ENCODE results near the gene NFIA. TPM values are rescaled to one million over a fixed set of nuclear protein-coding genes. Genes with fewer than 3 reads are reported as not detected.

The NFIA gene
- total RNA-seq, 3 donors from 2014 or later, result 54.9 to 87.5 (median 79.6) TPM

GRCh38 chr1:61109910-61110309 lies 27.5 kb downstream of the NFIA start:
- intact Hi-C loops (cut with DNase I; ENCODE audit: low total_unique reads), result no loop called here
- H3K4me3 ChIP-seq, result no peak overlapping the region

DNA sequence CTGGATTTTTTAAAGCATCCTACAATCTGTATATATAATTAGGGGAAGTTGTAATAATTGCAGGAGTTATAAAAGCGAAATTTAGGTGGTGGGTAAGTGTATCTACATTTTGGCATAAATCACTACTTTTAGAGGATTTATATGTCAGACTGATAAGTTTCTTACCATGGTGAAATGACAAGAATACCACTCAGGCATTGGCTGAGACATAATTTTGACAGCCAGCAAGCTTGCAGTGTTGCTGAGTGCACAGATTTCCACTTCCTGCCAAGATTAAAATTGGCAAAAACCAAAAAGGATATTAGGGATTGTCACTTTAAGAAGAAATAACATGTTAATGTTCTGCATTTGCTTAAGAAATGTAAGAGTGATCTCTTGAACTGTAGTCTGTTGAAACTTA lies 28.2 kb downstream of the NFIA start:
- DNase-seq (ENCODE audit: low spot score in 2 of 2), result no peak
- Histone ChIP-seq H3K36me3 (no peaks in the 10 kb centered on the region), H3K27ac (no peak overlapping the region), H3K27me3 (no peaks in the 10 kb centered on the region), H3K9me3 (no peaks in the 10 kb centered on the region), H3K4me3 (no peak overlapping the region), H3K4me1 (no peaks in the 10 kb centered on the region)
- intact Hi-C loops (cut with DNase I; ENCODE audit: low total_unique reads), result no loop called here
- TF ChIP-seq POLR2A (IDR thresholded peaks at IDR 0.05) (no peak), POLR2AphosphoS5 (IDR thresholded peaks at IDR 0.05) (no peak)
- TF ChIP-seq, protein P1, sequence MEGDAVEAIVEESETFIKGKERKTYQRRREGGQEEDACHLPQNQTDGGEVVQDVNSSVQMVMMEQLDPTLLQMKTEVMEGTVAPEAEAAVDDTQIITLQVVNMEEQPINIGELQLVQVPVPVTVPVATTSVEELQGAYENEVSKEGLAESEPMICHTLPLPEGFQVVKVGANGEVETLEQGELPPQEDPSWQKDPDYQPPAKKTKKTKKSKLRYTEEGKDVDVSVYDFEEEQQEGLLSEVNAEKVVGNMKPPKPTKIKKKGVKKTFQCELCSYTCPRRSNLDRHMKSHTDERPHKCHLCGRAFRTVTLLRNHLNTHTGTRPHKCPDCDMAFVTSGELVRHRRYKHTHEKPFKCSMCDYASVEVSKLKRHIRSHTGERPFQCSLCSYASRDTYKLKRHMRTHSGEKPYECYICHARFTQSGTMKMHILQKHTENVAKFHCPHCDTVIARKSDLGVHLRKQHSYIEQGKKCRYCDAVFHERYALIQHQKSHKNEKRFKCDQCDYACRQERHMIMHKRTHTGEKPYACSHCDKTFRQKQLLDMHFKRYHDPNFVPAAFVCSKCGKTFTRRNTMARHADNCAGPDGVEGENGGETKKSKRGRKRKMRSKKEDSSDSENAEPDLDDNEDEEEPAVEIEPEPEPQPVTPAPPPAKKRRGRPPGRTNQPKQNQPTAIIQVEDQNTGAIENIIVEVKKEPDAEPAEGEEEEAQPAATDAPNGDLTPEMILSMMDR (IDR thresholded peaks at IDR 0.05), result no peak

More at GRCh38 chr1:61109910-61110309, 27.5 kb downstream of the NFIA start:
- Histone ChIP-seq H3K9me3 (no peaks in the 10 kb centered on the region), H3K27me3 (no peaks in the 10 kb centered on the region), H3K27ac (no peak overlapping the region), H3K36me3 (no peaks in the 10 kb centered on the region), H3K4me1 (no peaks in the 10 kb centered on the region)
- TF ChIP-seq POLR2AphosphoS5 (IDR thresholded peaks at IDR 0.05) (no peak), POLR2A (IDR thresholded peaks at IDR 0.05) (no peak)
- TF ChIP-seq, protein P1 (IDR thresholded peaks at IDR 0.05), result no peak
- no peak for DNase-seq (ENCODE audit: low spot score in 2 of 2)

DNA sequence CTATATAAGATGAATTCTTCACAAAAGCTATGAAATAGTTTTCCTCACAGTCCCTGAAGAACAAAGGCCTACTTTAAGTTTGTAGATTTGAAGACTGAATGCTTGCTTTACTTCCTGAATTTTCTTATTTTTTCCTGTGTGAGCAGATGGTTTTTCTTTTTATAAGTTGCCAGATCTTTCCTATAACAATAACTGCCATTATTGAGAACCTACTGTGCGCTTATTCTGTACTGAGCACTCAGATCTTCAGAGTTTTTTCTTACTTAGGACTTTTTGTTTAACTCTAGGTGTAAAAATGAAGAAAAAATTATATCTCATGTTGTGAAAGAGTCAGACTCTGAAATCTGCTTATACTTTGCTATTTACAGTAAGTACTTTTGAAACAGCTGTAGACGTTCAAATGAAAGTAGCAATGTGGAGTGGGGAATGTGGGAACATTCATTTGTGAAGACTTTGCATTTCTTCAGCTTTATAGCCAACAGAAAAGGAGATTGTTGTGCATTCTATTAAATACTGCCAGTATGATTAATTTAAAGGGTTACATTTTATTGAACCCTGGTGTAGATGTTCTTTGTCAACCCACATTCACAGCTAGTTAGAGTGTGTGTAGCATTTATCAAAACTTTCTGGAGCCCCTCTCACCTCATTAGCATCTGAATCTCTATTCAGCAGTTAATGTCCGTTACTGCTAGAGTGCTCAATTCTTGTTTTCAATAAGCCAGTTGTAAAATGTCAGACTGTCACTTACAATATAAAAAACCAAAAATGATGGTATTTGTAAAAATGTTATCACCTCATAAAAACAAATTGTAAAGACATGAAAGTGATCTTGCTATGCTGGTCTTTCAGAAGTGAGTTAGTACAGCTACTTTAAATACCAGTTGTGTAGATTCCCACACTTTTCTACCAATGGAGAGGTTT lies 29.0 kb downstream of the NFIA start:
- H3K36me3 ChIP-seq, result no peaks in the 10 kb centered on the region
- H3K27ac ChIP-seq, result no peak overlapping the region
- H3K9me3 ChIP-seq, result no peaks in the 10 kb centered on the region
- no peak for DNase-seq (ENCODE audit: low spot score in 2 of 2)
- H3K4me1 ChIP-seq, result no peaks in the 10 kb centered on the region
- no peaks in the 10 kb centered on the region for H3K27me3 ChIP-seq
- intact Hi-C loops (cut with DNase I; ENCODE audit: low total_unique reads), result no loop called here
- TF ChIP-seq POLR2A (IDR thresholded peaks at IDR 0.05) (no peak), POLR2AphosphoS5 (IDR thresholded peaks at IDR 0.05) (no peak)
- TF ChIP-seq, protein P1 (IDR thresholded peaks at IDR 0.05), result no peak
- H3K4me3 ChIP-seq, result no peak overlapping the region

GRCh38 chr1:61114178-61114870 lies 32.0 kb downstream of the NFIA start:
- no peaks in the 10 kb centered on the region for H3K36me3 ChIP-seq

More at GRCh38 chr1:61114178-61114870, 32.0 kb downstream of the NFIA start:
- H3K27ac ChIP-seq, result no peak overlapping the region
- H3K9me3 ChIP-seq, result no peaks in the 10 kb centered on the region
- TF ChIP-seq POLR2AphosphoS5 (IDR thresholded peaks at IDR 0.05) (no peak), POLR2A (IDR thresholded peaks at IDR 0.05) (no peak)
- TF ChIP-seq, protein P1 (IDR thresholded peaks at IDR 0.05), result no peak
- H3K4me3 ChIP-seq, result no peak overlapping the region
- DNase-seq (ENCODE audit: low spot score in 2 of 2), result no peak
- H3K4me1 ChIP-seq, result no peaks in the 10 kb centered on the region
- intact Hi-C loops (cut with DNase I; ENCODE audit: low total_unique reads), result no loop called here
- H3K27me3 ChIP-seq, result no peaks in the 10 kb centered on the region
